PC-3 (cell line): Measurements from ENCODE around the gene PREP.

Experiments used
- EZH2 ChIP-seq: fragments of 300-600 bp; sonication (generic); IDR thresholded peaks from one replicate; pipeline ENCODE4 v1.6.1; 2017; ENCODE audit warnings: antibody characterized with exemption, mild to moderate bottlenecking, low read length; ENCODE audit not compliant: unreplicated experiment
- EZH2phosphoT487 ChIP-seq: fragments of 300-600 bp; sonication (generic); IDR thresholded peaks from 2 replicates; pipeline ENCODE4 v1.6.1; 2018; ENCODE audit warnings: mild to moderate bottlenecking, antibody characterized with exemption, low read length, borderline replicate concordance
- TF ChIP-seq, protein P1 (sequence below): fragments of 300-600 bp; sonication (generic); conservative IDR thresholded peaks from 2 replicates; pipeline ENCODE4 v1.5.1; 2017; ENCODE audit warnings: antibody characterized with exemption, low read depth, mild to moderate bottlenecking, low read length

DNA sequence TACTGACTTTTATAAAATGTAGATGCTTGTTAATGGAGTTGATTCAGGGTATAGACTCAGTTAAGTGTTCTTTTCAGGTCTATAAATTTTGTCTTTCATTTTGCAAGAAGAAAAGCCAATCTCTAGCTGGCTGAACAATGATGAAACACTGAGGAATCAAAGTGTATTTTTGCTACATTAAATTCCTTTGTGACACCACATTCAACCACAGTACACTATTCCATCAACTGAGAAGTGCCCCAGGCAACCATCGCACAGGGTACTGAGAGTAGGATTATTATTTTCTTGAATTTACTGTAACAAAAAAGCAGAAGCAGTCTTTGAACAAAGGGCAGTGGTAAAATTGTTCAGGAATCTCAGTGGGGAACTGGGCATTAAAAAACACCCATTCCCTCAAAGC lies 83.6 kb downstream of the PREP start:
- TF ChIP-seq, protein P1, sequence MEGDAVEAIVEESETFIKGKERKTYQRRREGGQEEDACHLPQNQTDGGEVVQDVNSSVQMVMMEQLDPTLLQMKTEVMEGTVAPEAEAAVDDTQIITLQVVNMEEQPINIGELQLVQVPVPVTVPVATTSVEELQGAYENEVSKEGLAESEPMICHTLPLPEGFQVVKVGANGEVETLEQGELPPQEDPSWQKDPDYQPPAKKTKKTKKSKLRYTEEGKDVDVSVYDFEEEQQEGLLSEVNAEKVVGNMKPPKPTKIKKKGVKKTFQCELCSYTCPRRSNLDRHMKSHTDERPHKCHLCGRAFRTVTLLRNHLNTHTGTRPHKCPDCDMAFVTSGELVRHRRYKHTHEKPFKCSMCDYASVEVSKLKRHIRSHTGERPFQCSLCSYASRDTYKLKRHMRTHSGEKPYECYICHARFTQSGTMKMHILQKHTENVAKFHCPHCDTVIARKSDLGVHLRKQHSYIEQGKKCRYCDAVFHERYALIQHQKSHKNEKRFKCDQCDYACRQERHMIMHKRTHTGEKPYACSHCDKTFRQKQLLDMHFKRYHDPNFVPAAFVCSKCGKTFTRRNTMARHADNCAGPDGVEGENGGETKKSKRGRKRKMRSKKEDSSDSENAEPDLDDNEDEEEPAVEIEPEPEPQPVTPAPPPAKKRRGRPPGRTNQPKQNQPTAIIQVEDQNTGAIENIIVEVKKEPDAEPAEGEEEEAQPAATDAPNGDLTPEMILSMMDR = no peak
- TF ChIP-seq EZH2 (no peak), EZH2phosphoT487 (no peak)
